ENCODE measurements around the gene KLHL18.
"Not testable (repeated sequence)": the region's sequence is repeated elsewhere in the genome, so short reads cannot be mapped to it uniquely, and the experiment has no call there.

The KLHL18 gene

DNA sequence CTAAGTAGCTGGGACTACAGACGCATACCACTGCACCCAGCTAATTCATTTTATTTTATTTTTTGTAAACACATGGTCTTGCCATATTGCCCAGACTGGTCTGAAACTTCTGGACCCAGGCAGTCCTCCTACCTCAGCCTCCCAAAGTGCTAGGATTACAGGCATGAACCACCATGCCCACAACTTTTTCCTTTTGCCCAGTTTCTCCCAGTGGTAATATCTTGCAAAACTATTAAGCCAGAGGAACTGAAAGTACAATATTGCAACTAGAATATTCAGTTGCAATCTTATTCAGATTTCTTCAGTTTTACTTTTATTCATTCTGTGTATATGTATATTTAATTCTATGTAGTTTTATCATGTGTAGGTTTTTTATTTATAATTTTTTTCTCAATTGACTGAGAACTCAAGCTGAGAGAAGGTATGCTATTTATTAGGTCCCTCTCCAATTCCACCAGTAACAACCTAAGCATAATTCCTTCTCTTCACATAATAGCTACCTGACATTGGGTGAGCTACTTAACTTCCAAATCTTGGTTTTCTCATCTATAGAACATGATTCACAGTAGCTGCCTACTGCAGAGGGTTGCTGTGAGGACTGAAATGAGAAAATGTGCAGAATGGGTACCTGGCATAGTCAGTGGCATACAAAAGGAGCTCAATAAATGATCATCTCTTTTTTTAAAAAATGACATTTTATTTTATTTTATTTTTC is 30.8 kb downstream of the KLHL18 start:
- no peak for DNase-seq (ENCODE audit: low read depth in 2 of 2)

DNA sequence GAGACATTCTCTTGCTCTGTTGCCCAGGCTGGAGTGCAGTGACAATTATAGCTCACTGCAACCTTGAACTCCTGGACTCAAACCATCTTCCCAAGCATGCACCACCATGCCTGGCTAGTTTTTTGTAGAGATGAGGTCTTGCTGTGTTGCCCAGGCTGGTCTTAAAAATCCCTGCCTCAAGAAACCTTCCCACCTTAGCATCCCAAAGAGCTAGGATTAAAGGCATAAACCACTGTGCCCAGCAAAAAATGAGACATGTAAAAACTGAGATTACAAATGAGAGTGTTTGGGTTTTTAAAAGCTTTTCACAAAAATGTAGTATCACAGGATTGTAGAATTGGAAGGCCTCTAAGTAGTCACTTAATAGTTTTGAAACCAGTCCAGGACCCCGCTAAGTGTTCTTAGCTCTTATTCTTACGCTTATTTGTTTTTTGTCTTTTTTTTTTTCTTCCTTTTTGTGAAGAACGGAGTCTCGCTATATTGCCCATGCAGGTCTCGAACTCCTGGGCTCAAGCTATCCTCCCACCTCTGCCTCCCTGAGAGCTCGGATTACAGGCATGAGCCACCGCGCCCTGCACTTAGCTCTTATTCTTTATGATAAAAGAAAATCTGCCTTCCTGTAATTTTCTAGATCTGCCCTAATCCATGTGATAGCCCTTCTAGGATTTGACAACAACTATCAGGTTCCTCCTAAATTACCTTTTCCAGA is 31.5 kb downstream of the KLHL18 start:
- no peak for DNase-seq (ENCODE audit: low read depth in 2 of 2)

DNA sequence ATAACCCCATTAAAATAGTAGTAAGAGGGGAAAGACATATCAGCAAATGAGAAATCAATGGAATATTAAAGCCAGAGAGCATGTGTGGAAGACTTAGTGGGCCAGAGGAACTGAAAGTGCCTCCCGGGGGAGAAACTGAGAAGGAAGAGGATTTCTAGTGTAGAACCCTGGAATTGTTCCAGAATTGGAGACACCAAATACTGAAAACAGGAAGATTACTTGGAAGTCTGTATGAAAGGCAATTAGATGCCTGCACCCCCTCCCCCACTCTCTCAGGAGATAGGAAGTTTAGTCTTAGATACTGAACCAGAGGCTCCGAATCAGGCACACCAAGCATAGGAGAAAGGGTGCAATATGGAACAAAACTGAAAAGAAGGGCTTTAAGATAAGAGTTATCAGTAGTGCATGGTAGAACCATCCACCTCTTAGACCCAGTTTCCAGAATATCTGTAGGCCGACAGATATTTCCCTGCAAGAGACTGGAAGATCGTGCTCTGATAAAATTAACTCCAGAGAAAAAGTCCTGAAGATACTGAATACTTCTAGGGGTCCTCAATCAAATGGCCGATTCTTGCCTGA is 32.4 kb downstream of the KLHL18 start:
- DNase-seq (ENCODE audit: low read depth in 2 of 2) = no peak

DNA sequence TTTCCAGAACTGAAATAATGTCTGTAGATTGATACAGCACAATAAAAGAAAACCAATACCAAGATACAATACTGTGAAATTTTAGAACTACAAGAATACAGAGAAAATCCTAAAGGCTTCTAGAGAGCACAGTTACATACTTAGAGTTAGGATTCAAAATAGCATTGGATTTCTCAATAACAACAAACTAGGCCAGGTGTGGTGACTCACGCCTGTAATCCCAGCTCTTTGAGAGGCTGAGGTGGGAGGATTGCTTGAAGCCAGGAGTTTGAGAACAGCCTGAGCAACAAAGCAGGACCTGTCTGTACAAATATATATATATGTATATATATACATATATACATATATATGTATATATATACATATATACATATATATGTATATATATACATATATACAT is 33.4 kb downstream of the KLHL18 start:
- DNase-seq (ENCODE audit: low read depth in 2 of 2) = not testable (repeated sequence)

DNA sequence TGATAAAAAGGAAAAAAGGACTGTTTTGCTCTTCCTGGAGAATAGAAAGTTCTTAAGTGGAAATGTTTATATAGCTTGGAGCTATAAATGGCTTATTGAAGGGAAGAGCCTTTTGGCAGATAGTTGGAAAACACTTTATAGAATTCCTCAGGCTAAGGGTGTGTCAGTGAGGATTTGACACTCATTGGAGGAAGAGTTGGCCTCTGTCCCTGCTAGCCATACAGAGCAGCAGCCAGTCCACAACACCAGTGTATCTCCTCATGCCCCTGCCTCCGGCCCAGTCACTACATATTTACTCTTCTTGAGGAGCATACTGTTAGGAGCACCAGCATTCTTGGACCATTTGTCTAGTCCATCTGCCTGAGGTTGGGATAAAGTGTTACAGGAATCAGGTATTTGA is 36.2 kb downstream of the KLHL18 start:
- DNase-seq (ENCODE audit: low read depth in 2 of 2) = no peak

DNA sequence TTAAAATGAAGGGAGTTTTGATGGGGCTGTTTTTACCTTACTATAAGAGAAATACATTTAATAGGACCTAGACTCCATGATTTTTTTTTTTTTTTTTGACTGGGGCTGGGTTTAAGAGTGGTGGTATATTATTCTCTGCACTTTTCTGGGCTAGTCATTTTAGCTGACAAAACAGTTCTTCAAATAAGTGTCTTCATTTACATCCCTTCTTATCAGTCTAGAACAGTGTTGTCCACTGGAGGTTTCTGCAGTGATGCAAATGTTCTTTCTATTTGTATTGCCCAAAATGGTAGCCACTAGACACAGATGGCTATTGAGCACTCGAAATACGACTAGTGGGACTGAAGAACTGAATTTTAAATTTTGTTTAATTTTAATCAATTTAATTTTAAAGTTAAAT is 37.2 kb downstream of the KLHL18 start:
- DNase-seq (ENCODE audit: low read depth in 2 of 2) = no peak

DNA sequence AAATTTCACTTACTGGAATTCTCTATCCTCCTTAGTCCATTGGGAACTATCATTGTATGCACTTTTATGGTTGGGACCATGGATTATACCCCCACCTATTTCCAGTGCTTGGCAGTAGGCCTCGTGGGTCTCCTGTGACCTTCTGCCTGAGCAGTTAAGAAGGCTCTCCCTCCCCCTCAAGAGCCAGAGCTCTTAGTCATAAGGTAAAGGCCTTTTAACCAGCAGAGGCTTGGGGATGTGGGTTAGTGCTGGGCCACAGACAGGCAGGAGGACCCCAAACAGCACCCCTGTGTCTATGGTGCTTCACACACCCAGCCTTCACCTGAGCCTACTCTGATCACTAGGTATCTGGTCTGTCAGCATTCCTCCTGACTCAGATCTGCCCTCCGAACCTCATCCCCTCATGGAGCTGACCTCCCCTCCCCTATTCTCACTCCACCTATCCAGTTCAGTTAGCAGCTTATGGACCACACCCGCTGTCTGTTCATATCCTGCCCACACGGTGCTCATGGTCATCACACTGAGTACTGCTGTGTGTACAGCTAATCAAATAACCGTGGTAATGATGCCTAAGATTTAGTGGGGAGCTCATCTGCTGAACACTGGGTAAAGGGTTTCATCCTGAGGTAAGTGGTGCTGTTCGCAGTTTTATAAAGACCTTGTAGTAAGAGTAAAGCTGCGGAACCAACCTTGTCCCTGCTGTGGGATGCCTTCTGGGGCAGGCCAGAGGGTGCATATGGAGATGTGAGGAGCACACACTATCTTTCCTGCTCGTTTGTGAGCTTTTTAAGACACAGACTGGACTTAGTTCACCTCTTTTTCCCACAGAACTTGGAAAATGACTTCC is 40.9 kb downstream of the KLHL18 start:
- no peak for DNase-seq (ENCODE audit: low read depth in 2 of 2)

DNA sequence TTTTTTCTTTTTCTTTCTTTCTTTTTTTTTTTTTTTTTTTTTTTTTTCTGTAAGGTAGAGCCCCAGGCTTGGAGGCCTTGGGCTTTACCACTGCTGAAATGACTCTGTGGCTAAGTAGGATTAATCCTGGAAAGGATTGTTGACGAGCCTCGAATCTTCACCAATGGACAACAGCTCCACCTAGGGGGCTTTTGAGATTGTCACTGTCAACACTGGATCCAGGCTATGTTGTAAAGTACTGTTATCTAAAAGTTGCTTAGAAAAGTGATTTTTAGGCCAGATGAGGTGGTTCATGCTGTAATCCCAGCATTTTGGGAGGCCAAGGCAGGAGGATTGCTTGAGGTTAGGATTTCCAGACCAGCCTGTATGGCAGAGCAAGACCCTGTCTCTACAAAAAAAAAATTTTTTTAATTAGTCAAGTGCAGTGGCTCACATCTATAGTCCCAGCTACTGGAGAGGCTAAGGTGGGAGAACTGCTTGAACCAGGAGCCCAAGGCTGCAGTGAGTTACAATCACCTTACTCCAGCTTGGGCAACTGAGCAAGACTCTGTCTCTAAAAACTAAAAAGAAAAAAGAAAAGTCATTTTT is 41.6 kb downstream of the KLHL18 start:
- peak in 1 of 2 experiments; percentile 22 for DNase-seq (ENCODE audit: low read depth in 2 of 2)

DNA sequence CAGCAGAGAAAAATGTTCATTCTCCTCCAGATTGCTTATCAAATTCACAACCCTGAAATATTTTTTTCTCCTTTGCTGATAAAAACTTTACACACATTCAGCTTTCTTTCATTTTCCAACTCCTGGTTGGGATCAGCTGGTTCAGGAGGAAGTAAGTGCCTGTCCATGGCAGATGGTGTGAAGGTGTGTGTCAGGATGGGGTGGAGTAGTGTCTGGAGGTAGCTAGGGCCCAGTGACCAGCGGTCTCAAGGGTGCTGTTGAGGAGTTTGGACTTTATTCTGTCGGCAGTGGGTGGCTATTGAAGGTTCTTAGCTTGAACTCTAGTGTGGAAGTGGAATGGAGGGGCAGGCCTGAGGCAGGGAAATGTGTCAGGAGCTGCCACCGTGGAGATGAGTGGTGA is 51.2 kb downstream of the KLHL18 start:
- DNase-seq (ENCODE audit: low read depth in 2 of 2) = no peak

DNA sequence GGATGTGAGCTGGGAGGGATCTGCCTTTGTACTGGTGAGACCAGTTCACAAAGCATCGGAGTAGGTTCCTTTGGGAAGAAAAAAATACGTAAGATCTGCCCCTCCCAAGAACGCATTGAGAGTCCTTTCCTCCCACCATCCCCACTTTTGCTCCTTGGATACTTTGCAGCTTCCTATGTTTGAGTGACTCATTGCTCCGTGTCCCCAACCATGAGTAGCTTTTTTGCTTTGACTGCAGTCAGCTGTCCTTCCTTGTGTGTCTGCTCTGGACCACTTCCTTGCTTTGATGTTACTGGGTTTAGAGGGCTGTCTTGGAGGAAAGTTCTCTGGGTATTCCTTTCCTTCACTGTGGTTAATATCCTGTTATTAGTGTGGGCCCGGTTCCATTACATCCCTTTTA is 54.9 kb downstream of the KLHL18 start:
- DNase-seq (ENCODE audit: low read depth in 2 of 2) = no peak

DNA sequence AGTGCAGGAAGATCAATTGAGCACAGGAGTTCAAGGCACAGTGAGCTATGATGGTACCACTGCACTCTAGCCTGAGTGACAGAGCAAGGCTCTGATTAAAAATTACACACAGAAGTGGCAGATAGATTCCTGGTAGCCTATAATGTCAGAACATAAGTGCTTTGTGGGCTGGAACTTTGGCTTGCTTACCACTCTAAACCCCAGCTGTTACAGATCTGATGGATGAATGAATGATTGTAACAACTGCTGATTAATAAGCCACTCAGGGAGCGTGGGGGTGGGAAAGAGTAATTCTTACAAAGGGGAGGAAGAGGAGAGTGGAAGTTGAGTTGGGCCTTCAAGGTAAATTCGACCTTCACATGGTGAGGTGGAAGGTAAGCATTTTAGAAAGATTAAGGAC is 57.2 kb downstream of the KLHL18 start:
- DNase-seq (ENCODE audit: low read depth in 2 of 2) = no peak

DNA sequence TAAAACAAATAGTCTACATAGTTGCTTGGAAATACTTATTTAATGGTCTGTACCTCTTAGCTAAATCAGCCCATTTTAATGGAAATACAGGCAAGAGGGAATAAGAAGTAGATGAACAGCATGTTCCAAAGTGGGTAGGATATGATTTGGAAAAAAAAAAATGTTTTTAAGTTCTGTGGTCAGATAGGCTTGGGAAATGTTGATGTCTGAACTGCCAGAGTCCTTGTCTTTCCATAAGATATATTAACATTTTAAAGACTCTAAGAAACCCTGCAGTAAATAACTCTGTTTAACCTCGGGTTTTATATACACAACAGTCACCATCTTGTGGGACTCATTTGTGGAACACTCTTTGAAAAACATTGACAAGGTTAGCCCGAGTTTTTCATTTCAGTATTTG is 58.1 kb downstream of the KLHL18 start:
- no peak for DNase-seq (ENCODE audit: low read depth in 2 of 2)

DNA sequence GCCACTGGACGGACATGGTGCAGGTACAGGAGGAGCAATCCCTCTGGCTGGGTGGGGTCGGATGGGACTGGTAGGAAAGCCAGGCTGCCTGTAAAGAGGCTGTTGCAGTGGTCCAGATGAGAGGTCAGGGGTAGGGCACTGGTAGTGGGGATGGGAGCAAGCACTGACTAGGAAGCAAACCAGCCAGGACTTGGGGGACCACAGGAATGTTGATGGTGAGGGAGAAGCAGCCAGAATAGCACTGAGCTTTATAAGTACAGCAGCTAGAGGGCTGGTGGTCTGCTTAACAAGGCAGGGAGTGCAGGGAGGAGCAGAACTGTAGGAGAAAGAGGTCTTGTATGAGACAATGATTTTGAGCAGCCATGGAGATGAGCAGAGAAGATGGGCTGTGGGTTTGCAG is 59.4 kb downstream of the KLHL18 start:
- DNase-seq (ENCODE audit: low read depth in 2 of 2) = no peak

DNA sequence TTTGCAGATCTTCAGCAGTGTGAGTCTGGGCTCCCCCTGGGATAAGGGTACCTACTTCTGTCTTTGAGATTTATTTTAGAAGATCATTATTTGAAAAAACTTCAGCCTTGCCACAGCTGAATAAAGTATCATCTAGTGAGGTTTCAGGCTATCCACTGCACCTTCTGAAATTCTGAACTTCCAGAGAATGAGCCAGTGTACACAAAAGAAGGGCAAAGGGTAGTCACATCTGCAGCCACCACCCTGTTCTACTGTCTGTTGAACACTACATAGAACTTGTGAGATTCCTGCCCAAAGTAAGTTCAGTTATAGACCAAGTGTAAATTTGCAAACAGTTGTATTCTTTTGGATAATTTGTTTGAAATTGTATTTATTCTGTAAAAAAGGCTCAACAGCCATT is 60.1 kb downstream of the KLHL18 start:
- no peak for DNase-seq (ENCODE audit: low read depth in 2 of 2)

DNA sequence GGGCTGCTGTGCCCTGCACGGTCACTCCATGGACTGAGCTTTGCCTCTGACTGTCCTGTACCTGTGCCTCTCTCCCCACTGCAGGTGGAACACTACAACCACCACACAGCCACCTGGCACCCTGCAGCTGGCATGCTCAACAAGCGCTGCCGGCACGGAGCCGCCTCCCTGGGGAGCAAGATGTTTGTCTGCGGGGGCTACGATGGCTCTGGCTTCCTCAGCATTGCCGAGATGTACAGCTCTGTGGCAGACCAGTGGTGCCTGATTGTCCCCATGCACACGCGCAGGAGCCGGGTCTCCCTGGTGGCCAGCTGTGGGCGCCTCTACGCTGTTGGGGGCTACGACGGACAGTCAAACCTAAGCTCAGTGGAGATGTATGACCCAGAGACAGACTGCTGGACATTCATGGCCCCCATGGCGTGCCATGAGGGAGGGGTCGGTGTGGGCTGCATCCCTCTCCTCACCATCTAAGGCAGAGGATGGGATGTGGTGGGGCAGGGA is 60.8 kb downstream of the KLHL18 start:
- DNase-seq (ENCODE audit: low read depth in 2 of 2) = no peak

DNA sequence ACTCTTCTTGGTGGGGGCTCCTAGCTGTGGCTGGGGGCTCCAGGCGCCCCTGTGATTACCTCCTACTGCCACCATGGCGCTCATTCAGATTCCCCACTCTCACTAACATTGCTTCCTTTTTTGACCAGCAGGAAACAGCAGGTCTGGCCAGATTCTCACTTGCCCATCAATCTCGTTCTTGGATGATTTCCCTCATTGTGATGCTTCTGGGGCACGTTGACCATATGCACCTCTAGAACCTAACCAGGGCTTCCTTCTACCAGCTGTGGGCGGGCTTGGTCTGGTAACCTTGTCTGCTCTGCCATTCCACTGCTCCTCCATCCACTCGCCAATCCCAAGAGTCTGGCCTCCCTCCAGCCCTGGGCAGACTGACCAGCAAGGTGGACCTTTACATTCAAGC is 62.2 kb downstream of the KLHL18 start:
- DNase-seq (ENCODE audit: low read depth in 2 of 2) = no peak

DNA sequence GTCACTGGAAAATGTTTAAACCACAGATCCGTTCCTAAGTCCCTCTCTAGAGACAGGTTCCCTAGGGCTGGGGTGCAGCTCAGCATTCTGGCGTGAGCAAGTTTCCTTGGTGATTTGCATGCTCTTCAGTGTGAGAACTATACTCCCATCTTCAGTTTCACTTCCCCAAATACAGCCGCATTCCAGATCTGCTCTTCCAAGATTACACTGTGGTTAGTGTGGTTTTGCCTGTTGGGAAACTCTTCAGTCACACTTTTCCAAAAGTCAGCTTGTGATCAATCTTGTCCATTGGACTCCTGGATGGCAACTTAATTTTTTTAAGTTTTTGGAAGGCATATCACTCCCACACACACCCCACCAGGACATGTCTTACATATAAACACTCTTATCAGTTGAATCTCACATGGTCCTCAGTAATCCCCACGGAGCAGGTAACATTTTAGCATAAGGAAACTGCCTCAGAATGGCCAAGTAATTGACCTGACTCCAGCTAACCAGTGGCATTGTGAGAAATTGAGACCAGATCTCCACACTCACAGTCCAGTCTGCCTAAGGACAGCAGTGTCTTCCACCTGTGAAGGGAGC is 64.6 kb downstream of the KLHL18 start:
- no peak for DNase-seq (ENCODE audit: low read depth in 2 of 2)

DNA sequence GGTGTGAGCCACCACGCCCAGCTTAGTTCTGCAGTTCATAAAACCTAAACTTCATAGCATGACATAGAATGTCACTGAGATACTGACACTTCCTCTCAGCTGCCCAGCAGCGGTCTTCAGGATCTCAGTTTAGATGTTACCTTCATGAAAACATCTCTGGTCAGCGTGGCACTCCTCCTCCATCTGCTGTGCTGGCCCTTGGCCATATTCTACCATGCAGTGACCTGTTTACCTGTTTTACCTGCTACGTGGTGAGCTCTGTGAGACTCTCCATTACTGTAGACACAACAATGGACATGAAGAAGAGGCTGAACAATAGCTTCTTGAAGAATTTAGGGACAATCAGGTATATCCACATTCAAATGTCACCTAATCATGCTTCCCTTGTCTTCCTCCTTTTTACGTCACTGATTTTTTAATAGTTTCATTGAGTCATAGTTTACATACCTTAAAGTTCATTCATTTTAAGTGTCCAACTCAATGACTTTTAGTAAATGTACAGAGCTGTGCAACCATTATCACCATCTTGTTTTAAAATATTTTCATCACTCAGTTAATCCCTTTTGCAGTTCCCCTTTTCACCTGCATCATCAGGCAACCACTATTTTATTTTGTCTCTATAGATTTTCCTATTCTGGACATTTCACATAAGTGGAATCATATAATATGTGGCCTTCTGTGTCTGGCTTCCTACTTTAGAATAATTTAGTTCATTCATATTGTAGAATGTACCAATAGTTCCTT is 65.8 kb downstream of the KLHL18 start:
- DNase-seq (ENCODE audit: low read depth in 2 of 2) = no peak

DNA sequence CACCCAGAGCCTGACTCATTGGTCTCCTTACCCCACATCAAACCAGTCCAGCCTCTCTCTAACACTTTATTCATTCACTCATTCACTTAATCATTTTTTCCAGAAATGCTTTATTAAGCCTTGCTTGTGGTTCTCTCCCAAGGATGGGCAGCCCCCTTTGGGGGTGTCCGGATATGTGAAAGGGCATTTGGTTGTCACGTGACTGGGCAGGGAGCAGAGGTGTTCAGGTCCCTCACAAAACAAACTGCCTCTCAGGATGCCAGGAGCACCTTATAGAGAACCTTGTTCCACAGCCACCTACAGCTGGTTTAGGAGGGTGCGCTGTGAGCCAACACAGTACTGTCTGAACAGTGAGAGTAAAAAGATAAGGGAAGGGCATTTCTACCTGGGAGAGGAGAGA is 72.3 kb downstream of the KLHL18 start:
- no peak for DNase-seq (ENCODE audit: low read depth in 2 of 2)

DNA sequence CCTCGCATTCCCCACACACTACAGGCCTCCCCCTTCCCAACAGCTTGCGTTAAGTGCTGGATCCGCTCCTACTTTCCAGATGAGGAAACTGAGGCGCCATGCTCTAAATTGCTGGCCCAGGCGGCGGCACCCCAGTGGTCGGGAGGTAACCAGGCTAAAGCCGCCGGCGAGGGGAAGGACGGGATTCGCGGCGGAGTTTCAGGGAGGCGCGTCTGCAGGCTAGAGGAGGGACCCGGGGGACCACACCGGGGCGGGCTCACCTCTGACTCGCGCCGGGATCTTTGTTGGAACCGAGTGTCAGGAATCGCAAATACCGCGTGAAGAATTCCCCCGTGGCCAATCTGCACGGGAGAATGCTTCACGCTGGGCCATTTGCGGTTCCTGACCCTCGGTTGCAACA is 73.5 kb downstream of the KLHL18 start:
- no peak for DNase-seq (ENCODE audit: low read depth in 2 of 2)

DNA sequence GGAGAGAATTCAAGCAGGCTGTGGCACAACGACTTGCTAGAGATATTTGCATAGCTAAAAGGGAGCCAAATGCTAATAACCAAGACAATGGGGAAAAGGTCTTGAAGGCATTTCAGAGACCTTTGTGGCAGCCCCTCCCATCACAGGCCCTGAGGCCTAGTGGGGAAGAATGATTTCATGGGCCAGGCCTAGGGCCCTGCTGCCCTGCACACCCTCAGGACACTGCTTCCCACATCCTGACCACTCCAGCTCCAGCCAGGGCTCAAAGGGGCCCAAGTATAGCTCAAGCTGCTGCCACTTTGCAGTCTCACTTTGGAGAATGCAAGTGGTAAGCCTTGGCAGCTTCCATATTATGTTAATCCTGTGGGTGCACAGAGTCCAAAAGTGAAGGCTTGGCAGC is 76.6 kb downstream of the KLHL18 start:
- DNase-seq (ENCODE audit: low read depth in 2 of 2) = no peak

Measured in stimulated activated CD4-positive, alpha-beta T cell treated with anti-CD3 and anti-CD28 coated beads, Interleukin-12 subunit alpha, Interleukin-12 subunit beta, amount 100 ng/mL, for 24 hours (primary cell).